PC-9 (cell line): ENCODE measurements around the gene PLCH2. TPM values are rescaled to one million over a fixed set of nuclear protein-coding genes. Genes with fewer than 3 reads are reported as not detected.

Experiments
- BruUV-seq: library from RNA; stranded (reverse); fragments of 400-500 nt; replicated peaks from 2 replicates; lab custom pipeline; 2021; lab: Mats Ljungman, UMichigan
- CTCF ChIA-PET: fragments of 300-600 bp; sonication (Branson Sonifier 250); formaldehyde crosslinking; loops from one replicate; lab custom pipeline; 2022; ENCODE audit warnings: antibody characterized with exemption; lab: Charles Lee
- POLR2A ChIA-PET: fragments of 300-600 bp; sonication (Branson Sonifier 250); formaldehyde crosslinking; loops from one replicate; lab custom pipeline; 2022; ENCODE audit warnings: antibody characterized with exemption; ENCODE audit not compliant: unreplicated experiment; lab: Charles Lee
- DNase-seq, 2 experiments: peaks; one replicate each; pipeline versions ENCODE4 v3.0.0 to v3.0.0-alpha.2; 2015 to 2022; ENCODE audit warnings: mixed read lengths in 1 of 2
- H2AFZ ChIP-seq: fragments of 200-600 bp; sonication (generic); 2 replicates; pipeline ENCODE4 v1.8.1; 2017; ENCODE audit warnings: antibody characterized with exemption
- H3F3A ChIP-seq: fragments of 200-600 bp; sonication (generic); 2 replicates; pipeline ENCODE4 v1.8.1; 2017; ENCODE audit warnings: antibody characterized with exemption, mild to moderate bottlenecking, low read depth; ENCODE audit not compliant: insufficient read depth
- H3K27ac ChIP-seq: fragments of 200-600 bp; sonication (generic); 2 replicates; pipeline ENCODE4 v1.6.1; 2016; ENCODE audit warnings: mixed run types
- H3K27me3 ChIP-seq: fragments of 200-600 bp; sonication (generic); 2 replicates; pipeline ENCODE4 v1.6.1; 2016; ENCODE audit warnings: low read depth, mixed run types; ENCODE audit not compliant: insufficient read depth
- H3K36me3 ChIP-seq: fragments of 200-600 bp; sonication (generic); 2 replicates; pipeline ENCODE4 v1.6.1; 2016; ENCODE audit warnings: low read depth, mixed run types
- H3K4me1 ChIP-seq: fragments of 200-600 bp; sonication (generic); replicated peaks from 2 replicates; pipeline ENCODE4 v1.6.1; 2016; ENCODE audit warnings: mixed run types; ENCODE audit not compliant: insufficient read depth
- H3K4me2 ChIP-seq: fragments of 200-600 bp; sonication (generic); 2 replicates; pipeline ENCODE4 v1.6.1; 2017; ENCODE audit warnings: mixed run types
- H3K4me3 ChIP-seq: fragments of 200-600 bp; sonication (generic); 2 replicates; pipeline ENCODE4 v1.6.1; 2016; ENCODE audit warnings: mixed run types
- H3K79me2 ChIP-seq: fragments of 200-600 bp; sonication (generic); 2 replicates; pipeline ENCODE4 v1.6.1; 2017; ENCODE audit warnings: low read depth, mixed run types
- H3K9me2 ChIP-seq: fragments of 200-600 bp; sonication (generic); 2 replicates; pipeline ENCODE4 v1.8.1; 2017; ENCODE audit warnings: mild to moderate bottlenecking; ENCODE audit not compliant: insufficient read depth
- H3K9me3 ChIP-seq: fragments of 200-600 bp; sonication (generic); 2 replicates; pipeline ENCODE4 v1.8.1; 2016; ENCODE audit warnings: low read depth; ENCODE audit not compliant: insufficient read depth
- H4K20me1 ChIP-seq: fragments of 200-600 bp; sonication (generic); 2 replicates; pipeline ENCODE4 v1.8.1; 2017; ENCODE audit not compliant: insufficient read depth
- CTCF ChIP-seq: fragments of 200-600 bp; sonication (generic); conservative IDR thresholded peaks from 2 replicates; pipeline ENCODE4 v1.6.1; 2017; ENCODE audit warnings: mixed run types, antibody characterized with exemption, mild to moderate bottlenecking, moderate library complexity
- EZH2 ChIP-seq: fragments of 200-600 bp; sonication (generic); IDR thresholded peaks from 2 replicates; pipeline ENCODE4 v1.8.0; 2017; ENCODE audit warnings: antibody characterized with exemption, low read depth
- intact Hi-C: fragments of 100-400 bp; cut with micrococcal nuclease; formaldehyde crosslinking; loops from one replicate; pipeline ENCODE4 v1.10.0; 2022; ENCODE audit not compliant: unreplicated experiment
- total RNA-seq: library from RNA; stranded (reverse); gene quantifications from 2 replicates; pipeline ENCODE4 v1.2.3, GENCODE V29; 2021

PLCH2 gene
- total RNA-seq, 1 experiment from 2014 or later: 0.98 TPM

GRCh38 chr1:2452932-2453315 lies 23.2 kb upstream of the PLCH2 start:
- Histone ChIP-seq H4K20me1 (no peaks in the 10 kb centered on the region), H3K9me2 (no peaks in the 10 kb centered on the region), H3K79me2 (no peaks in the 10 kb centered on the region), H3K4me3 (no peak overlapping the region), H3K4me1 (peaks cover 27% of the 10 kb centered on the region), H3K27ac (no peak overlapping the region), H3K4me2 (no peak overlapping the region), H3K27me3 (no peaks in the 10 kb centered on the region), H3K9me3 (no peaks in the 10 kb centered on the region), H2AFZ (no peak overlapping the region), H3F3A (no peaks in the 10 kb centered on the region; the same call in 1 of the 2 replicates), H3K36me3 (no peaks in the 10 kb centered on the region)
- intact Hi-C loops: no loop called here
- TF ChIP-seq CTCF (no peak), EZH2 (no peak)
- DNase-seq: no peak
- POLR2A ChIA-PET: no interaction called here
- CTCF ChIA-PET: no interaction called here
- BruUV-seq: no TSS peak

GRCh38 chr1:2454227-2454626 lies 21.9 kb upstream of the PLCH2 start:
- Histone ChIP-seq H3K9me2 (no peaks in the 10 kb centered on the region), H3K36me3 (no peaks in the 10 kb centered on the region), H3F3A (no peaks in the 10 kb centered on the region; the same call in 1 of the 2 replicates), H3K27ac (no peak overlapping the region), H3K27me3 (no peaks in the 10 kb centered on the region), H3K9me3 (no peaks in the 10 kb centered on the region), H2AFZ (no peak overlapping the region), H3K4me3 (no peak overlapping the region), H3K4me2 (no peak overlapping the region), H4K20me1 (no peaks in the 10 kb centered on the region), H3K4me1 (peaks cover 27% of the 10 kb centered on the region), H3K79me2 (no peaks in the 10 kb centered on the region)
- intact Hi-C loops: no loop called here
- ChIA-PET POLR2A (no interaction called here), CTCF (no interaction called here)
- no TSS peak for BruUV-seq
- no peak for DNase-seq
- TF ChIP-seq CTCF (no peak), EZH2 (no peak)

- ChIA-PET POLR2A (no interaction called here), CTCF (no interaction called here)
- Histone ChIP-seq H3K9me2 (no peaks in the 10 kb centered on the region), H2AFZ (no peak overlapping the region), H3K36me3 (no peaks in the 10 kb centered on the region), H3K27ac (no peak overlapping the region), H3F3A (no peaks in the 10 kb centered on the region; the same call in 1 of the 2 replicates), H3K4me1 (peaks cover 27% of the 10 kb centered on the region), H3K79me2 (no peaks in the 10 kb centered on the region), H4K20me1 (no peaks in the 10 kb centered on the region), H3K4me3 (no peak overlapping the region), H3K4me2 (no peak overlapping the region), H3K9me3 (no peaks in the 10 kb centered on the region), H3K27me3 (no peaks in the 10 kb centered on the region)
- intact Hi-C loops: no loop called here
- BruUV-seq: no TSS peak
- TF ChIP-seq CTCF (no peak), EZH2 (no peak)
- no peak for DNase-seq
Observed at GRCh38 chr1:2455757-2456156, 20.3 kb upstream of the PLCH2 start.
